DMS79 treated with DMSO at 0.1 percent for 48 hours (cell line): Measurements from ENCODE around the gene ZBTB7B.
"Not testable (repeated sequence)": the region's sequence is repeated elsewhere in the genome, so short reads cannot be mapped to it uniquely, and the experiment has no call there.

Source experiments
- DNase-seq: peaks from one replicate; lab custom pipeline; 2025; lab: John Stamatoyannopoulos, UW

Gene ZBTB7B

GRCh38 chr1:154968731-154969130, 33.9 kb upstream of the ZBTB7B start:
- DNase-seq: peak; percentile 9

DNA sequence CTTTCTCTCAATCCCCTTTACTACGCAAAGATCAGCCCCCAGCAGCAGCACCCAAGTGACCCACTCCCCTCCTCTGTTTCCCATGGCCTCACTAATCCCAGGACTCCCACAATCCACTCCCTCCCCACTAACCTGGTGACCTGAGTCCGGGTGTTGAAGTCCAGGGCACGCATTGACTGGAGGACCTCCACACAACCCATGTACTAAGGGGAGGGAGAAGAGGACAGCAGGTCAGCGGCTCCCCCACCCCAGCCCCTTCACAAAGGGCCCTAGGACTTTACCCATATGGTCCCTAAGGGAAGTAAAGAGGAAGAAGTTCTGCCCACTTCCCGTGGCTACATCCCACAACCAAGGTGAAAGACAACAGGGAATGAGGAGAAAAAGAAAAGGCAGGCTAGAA, 33.4 kb upstream of the ZBTB7B start:
- DNase-seq: no peak

GRCh38 chr1:154969860-154970452, 32.6 kb upstream of the ZBTB7B start:
- no peak for DNase-seq

- DNase-seq: no peak
These were observed 31.8 kb upstream of the ZBTB7B start, which contains the start of gene SHC1 for GRCh38 chr1:154970631-154971340. Gene SHC1 (minus strand): TSS chr1:154970747. CDS start chr1:154970526, 221 bp downstream.

- DNase-seq: no peak
These were observed 31.1 kb upstream of the ZBTB7B start for GRCh38 chr1:154971341-154971998.

GRCh38 chr1:154972213-154972516, 30.4 kb upstream of the ZBTB7B start:
- no peak for DNase-seq

GRCh38 chr1:154972517-154973343, 29.9 kb upstream of the ZBTB7B start:
- DNase-seq: no peak

DNA sequence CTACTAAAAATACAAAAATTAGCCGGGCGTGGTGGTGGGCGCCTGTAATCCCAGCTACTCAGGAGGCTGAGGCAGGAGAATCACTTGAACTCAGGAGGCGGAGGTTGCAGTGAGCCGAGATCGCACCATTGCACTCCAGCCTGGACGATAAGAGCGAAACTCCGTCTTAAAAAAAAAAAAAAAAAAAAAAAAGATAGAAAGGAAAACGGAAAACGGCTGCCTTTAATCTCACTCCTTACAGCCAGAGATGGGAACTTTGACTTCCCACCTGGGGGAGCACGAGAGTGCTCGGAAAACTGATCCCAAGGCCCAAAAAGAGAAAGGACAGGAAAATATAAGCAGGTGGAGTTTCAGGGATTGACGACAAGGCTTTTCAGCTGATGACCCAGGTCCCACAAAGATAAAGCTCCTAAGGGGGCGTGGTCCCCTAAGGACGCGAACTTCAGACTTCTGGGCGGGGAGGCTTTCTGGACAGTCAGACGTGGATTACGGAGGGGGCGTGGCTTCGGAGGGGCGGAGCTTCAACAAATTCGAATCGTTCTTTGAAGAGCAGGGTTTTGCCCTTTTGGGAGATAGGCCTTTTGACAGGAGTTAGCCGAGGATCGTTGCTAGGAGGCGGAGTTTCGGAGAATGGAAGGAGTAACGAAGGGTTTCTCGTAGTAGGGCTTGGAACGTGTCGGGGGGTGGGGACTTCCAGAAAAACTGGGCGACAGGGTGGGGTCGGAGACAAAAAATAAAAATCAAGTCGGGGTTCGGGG, 29.1 kb upstream of the ZBTB7B start:
- DNase-seq: peak; percentile 89

- DNase-seq: peak; percentile 98
These were observed 28.3 kb upstream of the ZBTB7B start, which contains the start of gene CKS1B for GRCh38 chr1:154974102-154974807. Gene CKS1B (plus strand): TSS chr1:154974681. CDS start chr1:154974746, 65 bp downstream.

DNA sequence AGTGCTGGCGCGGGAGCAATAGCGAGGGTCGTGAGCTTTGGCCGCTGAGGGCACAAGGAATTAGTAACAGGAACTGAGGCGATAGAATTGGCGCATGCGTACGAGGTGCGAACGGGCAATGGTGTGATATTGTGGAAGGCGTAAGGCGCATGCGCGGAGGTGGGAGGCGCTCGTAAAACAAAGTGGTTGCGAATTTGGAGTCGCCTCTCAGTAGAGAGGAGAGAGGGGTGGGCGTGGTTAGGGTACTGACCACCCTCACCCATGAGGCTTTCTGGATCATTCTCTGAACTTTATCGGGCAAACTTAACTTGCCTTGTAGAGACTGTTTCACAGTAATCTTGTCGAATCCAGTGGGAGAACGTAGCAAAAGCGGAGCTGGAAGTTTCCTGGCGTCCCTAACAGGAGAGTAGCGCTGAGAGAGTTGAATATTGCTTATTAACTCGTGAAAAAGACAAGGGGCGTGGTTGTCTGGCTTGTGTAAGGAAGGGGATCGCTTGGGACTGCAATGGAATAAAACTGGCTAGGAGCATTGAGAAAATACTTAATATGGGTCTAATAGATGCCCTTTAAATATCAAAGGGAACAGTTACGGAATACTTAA, 27.7 kb upstream of the ZBTB7B start:
- DNase-seq: peak; percentile 97

DNA sequence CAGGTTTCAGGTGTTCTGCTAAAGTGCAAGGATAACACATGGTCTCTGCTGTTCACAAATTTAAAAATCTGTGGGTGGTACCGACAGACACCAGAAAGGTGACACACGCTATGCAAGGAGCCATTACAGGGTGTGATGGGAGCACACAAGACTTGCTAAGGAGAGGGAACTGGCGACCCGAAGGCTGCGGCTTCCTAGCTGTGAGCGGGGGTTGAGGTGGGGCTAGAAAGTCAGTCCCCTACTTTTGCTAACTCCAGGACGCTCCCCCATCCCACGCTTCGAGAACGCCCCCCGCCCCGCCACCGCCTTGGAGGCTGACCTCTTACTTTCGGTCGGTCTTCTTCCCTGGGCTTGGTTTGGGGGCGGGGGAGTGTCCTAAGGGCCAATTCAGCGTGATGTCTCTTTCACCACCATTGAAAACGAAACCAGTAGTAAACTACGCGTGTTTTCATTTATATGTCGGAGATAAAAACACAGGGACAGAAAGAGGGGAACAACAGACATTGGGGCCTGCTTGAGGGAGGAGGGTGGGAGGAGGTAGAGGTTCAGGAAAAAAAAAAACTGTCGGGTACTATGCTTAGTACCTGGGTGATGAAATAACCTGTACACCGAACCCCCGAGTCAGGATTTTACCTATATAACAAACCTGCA, 27.1 kb upstream of the ZBTB7B start:
- peak; percentile 47 for DNase-seq

DNA sequence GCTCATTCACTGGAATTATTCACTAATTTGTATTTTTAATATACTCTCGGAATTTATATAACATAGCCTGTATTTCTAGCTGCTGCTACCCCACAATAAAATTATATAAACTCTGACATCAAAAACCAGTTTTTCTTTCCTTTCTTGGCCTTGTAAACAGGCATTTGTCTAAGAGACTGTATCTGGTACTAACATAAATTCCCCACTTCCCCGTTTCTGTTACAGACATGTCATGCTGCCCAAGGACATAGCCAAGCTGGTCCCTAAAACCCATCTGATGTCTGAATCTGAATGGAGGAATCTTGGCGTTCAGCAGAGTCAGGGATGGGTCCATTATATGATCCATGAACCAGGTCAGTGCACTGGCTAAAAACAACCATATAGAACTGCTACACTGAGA, 24.8 kb upstream of the ZBTB7B start:
- DNase-seq: not testable (repeated sequence)

GRCh38 chr1:154978360-154978759, 24.2 kb upstream of the ZBTB7B start:
- DNase-seq: no peak

DNA sequence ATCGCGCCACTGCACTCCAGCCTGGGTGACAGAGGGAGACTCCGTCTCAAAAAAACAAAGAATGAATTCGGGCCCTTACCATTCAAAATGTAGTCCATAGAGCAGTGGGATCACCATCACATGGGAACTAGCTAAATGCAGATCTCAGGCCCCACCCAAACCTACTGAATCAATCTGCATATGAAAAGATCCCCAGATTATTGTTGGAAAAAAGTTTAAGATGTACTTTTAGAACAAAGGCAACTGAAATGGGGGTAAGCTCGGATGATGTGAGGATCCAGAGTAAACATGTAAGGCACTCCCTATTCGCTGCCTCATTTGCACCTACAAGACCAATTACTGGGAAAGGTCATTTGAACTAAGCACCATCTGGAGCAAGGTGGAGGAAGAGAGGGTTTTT, 20.3 kb upstream of the ZBTB7B start:
- DNase-seq: no peak

DNA sequence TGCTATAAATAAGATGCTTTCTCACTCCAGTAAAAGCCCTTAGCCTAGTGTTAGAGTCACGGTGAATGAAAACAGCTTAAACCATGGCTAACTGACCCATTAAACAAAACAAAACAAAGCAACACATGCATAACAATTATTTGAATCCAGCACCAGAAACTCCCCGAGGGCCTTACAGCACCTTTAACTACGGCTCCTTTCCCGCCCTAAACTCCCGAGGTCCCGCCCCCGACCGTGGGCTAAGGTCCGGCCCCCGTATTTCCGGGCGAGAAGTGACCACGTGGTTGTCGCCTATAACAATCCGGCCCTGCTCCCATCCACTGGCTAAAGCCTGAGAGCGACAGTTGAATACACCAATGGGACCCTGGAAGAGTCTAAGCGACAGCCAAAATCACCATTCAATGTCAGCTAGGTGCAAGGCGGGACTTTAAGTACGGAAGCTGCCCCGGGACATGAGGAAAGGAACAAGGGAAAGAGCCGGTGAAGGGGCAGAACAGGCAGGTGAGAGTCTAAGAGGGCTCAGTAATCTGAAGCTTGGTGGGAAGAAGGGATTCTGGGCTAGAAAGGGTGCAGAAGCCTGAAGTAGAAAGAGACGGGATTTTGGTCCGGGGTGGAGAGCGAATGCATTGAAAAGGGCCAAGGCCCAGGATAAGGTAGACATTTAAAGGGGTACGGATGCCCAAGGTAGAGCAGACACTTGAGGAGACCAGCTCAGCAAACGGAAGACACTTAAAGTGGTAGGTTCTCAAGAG, 19.5 kb upstream of the ZBTB7B start, which contains the start of gene FLAD1:
TSS of gene FLAD1 (plus strand) at position 448 of the 752 bp plus-strand sequence. CDS start 351 bp downstream, outside the sequence.
- DNase-seq: peak; percentile 99

- peak; percentile 25 for DNase-seq
These were observed 18.7 kb upstream of the ZBTB7B start for GRCh38 chr1:154983776-154984466.

DNA sequence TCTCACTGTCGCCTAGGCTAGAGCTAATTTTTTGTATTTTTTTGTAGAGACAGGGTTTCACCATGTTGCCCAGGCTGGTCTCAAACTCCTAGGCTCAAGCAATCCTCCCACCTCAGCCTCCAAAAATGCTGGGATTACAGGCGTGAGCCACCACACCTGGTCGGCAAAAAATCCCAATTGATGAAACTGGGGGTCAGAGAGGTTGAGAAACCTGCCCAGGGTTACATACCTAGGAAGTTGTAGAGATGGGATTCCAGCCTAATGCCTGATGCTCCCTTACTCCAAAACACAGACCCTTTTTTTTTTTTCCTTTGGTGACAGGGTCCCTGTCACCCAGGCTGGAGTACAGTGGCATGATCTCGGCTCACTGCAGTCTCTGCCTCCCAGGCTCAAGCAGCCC, 15.9 kb upstream of the ZBTB7B start:
- DNase-seq: not testable (repeated sequence)

DNA sequence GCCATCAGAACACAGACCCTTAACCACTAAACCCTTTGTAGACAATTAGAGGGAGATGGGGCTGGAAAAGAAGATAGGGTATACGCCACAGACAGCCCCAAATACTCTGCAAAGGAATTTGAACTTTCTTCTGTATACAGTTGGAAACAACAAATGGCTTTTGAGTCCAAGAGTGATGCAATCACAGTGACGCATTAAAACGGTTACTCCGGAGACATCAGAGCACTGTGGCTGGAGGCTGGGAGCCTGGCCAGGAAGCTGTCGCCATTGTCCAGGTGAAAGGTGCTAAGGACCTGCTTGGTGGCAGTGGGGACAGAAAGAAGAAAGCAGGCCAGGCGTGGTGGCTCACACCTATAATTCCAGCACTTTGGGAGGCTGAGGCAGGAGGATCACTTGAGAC, 15.3 kb upstream of the ZBTB7B start:
- no peak for DNase-seq
